Measurements from ENCODE around the gene RIPPLY3.
"Not testable (repeated sequence)": the region's sequence is repeated elsewhere in the genome, so short reads cannot be mapped to it uniquely, and the experiment has no call there.

The RIPPLY3 gene

DNA sequence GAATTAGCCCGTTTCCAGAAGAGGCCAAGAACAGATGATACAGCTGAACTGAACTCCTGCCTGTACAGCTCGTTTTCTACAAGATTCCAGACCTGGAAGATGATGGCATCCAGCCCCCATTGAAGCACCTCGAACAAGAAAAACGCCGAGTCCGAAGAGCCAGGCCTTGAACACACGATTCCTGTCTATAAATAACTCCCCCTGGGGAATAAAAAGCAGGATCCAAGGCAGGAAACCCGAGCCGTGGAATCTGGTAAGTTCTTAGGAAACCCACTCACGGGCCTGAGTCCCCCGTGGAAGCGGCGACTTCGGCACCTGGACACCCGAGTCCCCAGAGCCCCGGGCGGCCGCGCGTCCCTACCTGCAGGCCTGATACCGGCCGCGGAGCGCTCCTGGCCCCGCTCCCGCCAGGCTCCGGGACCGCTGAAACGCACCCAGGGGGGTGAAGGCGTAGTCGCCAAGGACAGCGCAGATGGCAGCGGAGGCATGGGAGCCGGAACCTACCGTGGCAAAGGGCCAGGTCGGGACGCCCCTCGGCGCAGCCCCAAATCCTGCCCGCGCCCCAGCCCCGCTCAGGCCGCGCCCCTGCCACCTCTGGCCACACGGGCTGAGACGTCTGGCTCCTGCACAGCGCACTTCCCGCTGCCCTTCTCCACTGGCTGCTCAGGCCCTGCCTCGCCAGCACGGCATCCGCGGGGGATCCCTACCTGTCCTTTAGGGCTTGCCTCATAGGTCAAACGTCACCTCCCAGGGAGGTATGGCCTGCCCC is 26.0 kb upstream of the RIPPLY3 start:
- no peak for FAIRE-seq
- DNase-seq (ENCODE audit: extremely low spot score, insufficient read length, low read depth): no peak

- FAIRE-seq: no peak
Measured at GRCh38 chr21:36981049-36981391, 25.5 kb upstream of the RIPPLY3 start.

GRCh38 chr21:36981977-36982700 is 24.4 kb upstream of the RIPPLY3 start:
- FAIRE-seq (no peak), DNase-seq (ENCODE audit: extremely low spot score, insufficient read length, low read depth) (no peak)

More at GRCh38 chr21:36981049-36981391, 25.5 kb upstream of the RIPPLY3 start:
- no peak for DNase-seq (ENCODE audit: extremely low spot score, insufficient read length, low read depth)

- no peak for FAIRE-seq
- DNase-seq (ENCODE audit: extremely low spot score, insufficient read length, low read depth): no peak
Measured at GRCh38 chr21:36985751-36986594, 20.5 kb upstream of the RIPPLY3 start.

DNA sequence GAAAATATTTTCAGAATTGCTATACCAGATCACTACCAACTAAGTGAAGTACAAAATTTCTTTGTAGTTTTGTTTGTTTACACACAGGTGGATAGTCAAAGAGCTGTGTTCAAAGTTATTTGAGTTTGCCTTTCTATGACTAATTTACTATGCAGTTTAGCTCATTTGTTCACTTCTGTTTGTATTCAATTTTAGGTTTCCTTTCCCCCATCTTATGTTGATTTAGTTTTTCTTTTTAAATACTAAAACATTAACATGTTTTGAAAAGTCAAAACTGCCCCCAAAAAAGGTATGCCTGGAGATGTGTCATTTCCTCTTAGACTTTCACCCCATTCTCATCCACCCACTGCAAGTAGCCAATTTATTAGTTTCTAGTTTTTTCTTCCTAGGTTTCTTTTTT is 18.7 kb upstream of the RIPPLY3 start:
- FAIRE-seq (no peak), DNase-seq (ENCODE audit: extremely low spot score, insufficient read length, low read depth) (no peak)

DNA sequence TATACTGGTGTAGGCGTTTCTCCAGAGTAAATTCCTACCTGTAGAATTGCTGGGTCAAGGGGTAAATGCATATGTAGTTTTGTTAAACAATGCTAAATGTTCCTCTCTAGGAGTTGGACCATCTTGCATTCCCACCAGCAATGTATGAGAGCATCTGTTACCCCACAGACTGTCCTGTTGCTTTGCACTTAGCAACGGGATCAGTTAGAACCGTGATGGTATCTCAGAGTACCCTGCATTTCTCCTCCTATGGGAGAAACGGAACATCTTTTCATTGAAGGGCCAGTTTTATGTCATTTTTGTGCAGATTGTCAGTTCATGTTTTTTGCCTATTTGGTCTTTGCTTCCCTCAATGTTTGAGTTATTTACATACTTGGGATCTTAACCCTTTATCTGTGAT is 18.0 kb upstream of the RIPPLY3 start:
- no peak for FAIRE-seq
- no peak for DNase-seq (ENCODE audit: extremely low spot score, insufficient read length, low read depth)

- not testable (repeated sequence) for DNase-seq (ENCODE audit: extremely low spot score, insufficient read length, low read depth); FAIRE-seq
Measured at GRCh38 chr21:36989199-36989698, 17.3 kb upstream of the RIPPLY3 start.

- FAIRE-seq (peak; percentile 86), DNase-seq (ENCODE audit: extremely low spot score, insufficient read length, low read depth) (peak; percentile 81)
Measured at GRCh38 chr21:36989699-36990507, 16.6 kb upstream of the RIPPLY3 start.

GRCh38 chr21:36990508-36991205 is 15.8 kb upstream of the RIPPLY3 start:
- no peak for FAIRE-seq

DNA sequence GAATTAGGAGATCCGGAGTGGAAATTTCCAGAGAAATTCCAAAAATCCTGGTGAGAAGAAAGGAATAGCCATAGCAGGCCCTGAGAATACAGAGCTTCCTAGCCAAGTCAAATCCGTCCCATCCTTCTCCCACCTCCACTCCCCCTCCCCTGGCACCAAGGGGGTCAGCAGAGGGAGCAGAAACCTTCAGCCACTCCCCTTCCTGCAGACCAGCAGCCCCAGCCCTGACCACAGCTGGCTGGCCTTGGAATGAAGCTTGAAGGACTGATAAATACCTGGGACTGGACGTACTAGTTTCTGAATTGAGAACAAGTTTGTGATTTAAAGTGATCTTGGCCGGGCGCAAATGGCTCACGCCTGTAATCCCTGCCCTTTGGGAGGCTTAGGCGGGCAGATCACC is 13.8 kb upstream of the RIPPLY3 start:
- FAIRE-seq (no peak), DNase-seq (ENCODE audit: extremely low spot score, insufficient read length, low read depth) (no peak)

More at GRCh38 chr21:36990508-36991205, 15.8 kb upstream of the RIPPLY3 start:
- no peak for DNase-seq (ENCODE audit: extremely low spot score, insufficient read length, low read depth)

DNA sequence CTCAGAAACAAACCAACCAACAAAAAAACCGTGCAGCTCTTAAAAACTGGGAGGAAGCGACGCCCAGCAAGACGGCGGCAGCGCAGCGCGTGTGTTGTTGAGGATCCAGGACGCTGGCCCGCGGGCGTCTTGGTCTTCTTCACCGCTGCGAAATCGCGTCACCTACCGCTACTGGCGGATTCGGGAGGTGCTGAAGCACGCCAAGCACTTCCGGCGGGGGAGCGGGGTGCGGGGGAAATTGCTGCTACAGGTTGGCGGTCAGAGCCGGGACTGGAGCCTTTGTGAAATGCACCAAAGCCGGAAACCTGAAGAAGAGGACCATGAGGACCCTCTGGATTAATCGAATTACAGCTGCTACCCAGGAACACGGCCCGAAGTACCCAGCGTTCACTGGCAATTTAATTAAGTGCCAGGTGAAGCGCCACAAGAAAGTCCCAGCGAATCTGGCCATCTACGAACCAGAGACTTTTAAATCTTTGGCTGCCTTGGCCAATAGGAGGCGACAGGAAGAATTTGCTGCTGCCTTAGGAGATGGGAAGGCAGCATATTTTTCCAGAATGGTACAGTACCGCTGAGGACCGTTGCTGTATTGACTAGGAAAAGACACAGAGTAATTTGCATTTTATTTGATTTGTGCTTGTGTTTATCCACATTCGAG is 11.9 kb upstream of the RIPPLY3 start:
- FAIRE-seq (no peak), DNase-seq (ENCODE audit: extremely low spot score, insufficient read length, low read depth) (no peak)

DNA sequence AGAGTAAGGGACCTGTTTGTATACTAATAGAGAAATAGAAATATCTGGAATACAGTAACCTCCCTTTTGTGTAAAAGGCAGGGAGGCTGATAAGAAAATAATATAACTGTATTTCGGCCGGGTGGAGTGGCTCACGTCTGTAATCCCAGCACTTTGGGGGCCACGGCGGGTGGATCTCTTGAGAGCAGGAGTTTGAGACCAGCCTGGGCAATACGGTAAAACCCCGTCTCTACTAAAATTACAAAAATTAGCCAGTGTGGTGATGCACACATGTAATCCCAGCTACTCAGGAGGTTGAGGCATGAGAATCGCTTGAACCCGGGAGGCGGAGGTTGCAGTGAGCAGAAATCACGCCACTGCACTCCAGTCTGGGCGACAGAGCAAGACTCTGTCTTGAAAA is 11.2 kb upstream of the RIPPLY3 start:
- FAIRE-seq; DNase-seq (ENCODE audit: extremely low spot score, insufficient read length, low read depth): not testable (repeated sequence)

DNA sequence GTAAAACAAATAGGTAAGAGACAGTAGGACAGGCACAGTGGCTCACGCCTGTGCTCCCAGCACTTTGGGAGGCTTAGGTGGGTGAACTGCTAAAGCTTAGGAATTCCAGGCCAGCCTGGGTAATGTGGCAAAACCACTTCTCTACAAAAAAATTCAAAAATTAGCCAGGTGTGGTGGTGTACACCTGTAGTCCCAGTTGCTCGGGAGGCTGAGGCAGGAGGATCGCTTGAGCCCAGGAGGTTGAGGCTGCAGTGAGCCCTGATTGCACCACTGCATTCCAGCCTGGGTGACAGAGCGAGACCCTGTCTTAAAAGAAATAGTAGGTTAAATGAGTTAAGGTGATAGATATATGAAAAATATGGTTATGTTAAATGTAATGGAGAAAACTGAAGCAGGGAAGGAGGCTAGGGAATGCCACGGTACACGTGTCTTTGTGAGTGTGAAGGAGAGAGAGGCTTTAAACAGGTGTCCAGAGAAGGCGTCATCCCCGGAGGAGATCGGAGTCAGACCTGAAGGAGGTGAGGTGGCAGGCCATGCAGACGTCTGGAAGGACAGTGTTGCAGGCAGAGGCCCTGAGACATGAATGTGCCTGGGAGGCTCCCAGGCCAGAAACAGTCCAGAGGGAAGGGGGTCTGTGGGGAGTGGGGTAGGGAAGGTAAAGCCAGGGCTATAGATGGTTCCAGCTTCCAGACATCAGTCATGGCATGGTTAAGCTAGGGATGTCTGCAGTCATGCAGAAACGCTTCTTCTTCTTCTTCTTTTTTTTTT is 7.2 kb upstream of the RIPPLY3 start:
- no peak for FAIRE-seq

DNA sequence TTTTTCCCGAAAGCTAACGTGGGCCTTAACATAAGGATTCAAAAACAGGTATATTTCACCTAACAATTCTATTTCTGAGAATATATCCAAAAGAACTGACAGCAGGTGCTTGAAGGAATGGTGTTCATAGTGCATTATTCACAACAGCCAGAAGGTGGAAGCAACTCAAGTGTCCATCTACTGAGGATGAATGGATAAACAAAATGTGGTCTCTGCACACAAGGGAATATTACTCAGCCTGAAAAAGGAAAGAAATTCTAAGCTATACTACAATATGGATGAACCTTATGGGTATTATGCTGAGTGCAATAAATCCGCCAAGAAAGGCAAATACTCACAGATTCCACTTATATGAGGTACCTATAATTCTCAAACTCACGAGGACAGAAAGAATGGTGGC is 6.1 kb upstream of the RIPPLY3 start:
- FAIRE-seq (no peak), DNase-seq (ENCODE audit: extremely low spot score, insufficient read length, low read depth) (no peak)

More for the DNA sequence above, 7.2 kb upstream of the RIPPLY3 start:
- DNase-seq (ENCODE audit: extremely low spot score, insufficient read length, low read depth): no peak

GRCh38 chr21:37001441-37001840 is 5.1 kb upstream of the RIPPLY3 start:
- no peak for FAIRE-seq
- no peak for DNase-seq (ENCODE audit: extremely low spot score, insufficient read length, low read depth)

- not testable (repeated sequence) for FAIRE-seq; DNase-seq (ENCODE audit: extremely low spot score, insufficient read length, low read depth)
Measured at GRCh38 chr21:37002851-37003250, 3.7 kb upstream of the RIPPLY3 start.

DNA sequence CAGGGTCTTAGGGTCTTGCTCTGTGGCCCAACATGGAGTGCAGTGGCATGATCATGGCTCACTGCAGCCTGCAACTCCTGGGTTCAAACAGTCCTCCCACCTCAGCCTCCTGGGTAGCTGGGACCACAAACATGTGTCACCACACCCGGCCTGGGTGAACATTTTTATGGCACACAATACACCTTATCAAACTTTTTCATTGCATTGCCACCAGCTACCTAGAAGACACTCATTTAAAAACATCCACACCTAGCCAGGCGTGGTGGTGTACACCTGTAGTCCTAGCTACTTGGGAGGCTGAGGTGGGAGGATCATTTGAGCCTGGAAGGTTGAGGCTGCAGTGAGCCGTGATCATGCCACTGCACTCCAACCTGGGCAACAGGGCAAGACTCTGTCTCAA is 2.6 kb upstream of the RIPPLY3 start:
- FAIRE-seq; DNase-seq (ENCODE audit: extremely low spot score, insufficient read length, low read depth): not testable (repeated sequence)
